HG03060 (cell line): ENCODE measurements around the gene GDPD4.
"Not testable (repeated sequence)": the region's sequence is repeated elsewhere in the genome, so short reads cannot be mapped to it uniquely, and the experiment has no call there.

Experiments
- ATAC-seq: cut with Tn5 transposase; IDR thresholded peaks from one replicate; pipeline ENCODE4 v1.9.1; 2021; ENCODE audit warnings: low read depth, moderate number of reproducible peaks; ENCODE audit not compliant: unreplicated experiment

Gene GDPD4

GRCh38 chr11:77300028-77300427, 1.5 kb downstream of the GDPD4 start:
- not testable (repeated sequence) for ATAC-seq

GRCh38 chr11:77299528-77299993, 1.9 kb downstream of the GDPD4 start:
- ATAC-seq = no peak

DNA sequence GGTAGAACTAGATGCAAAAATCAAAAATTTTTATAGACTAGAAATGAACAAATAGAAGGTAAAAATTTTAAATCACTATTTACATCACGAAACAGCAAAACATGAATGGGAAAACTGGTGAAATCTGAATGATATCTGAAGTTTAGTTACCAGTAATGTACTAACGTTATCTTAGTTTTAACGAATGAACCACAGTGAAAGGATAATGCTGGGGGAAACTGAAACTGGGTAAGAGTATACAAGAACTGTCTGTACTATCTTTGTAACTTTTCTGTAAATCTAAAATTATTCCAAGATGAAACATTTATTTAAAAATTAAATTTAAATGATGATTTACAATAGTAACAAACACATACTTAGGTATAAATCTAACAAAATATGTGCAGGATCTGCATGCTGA, 7.4 kb downstream of the GDPD4 start:
- no peak for ATAC-seq

DNA sequence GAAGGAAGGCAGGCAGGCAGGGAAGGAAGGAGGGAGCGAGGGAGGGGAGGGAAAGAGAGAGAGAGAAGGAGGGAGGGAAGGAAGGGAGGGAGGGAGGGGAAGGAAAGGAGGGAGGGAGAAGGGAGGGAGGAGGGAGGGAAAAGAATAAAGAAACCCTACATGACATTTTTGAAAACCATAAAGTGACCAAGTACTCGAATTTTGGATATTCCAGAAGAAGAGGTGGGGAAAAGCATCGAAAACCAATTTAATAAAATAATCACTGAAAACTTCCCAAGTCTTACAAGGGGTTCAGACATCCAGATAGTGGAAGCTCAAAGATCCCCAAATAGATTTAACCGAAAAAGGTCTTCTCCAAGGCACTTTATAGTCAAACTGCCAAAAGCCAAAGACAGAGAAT, 11.7 kb downstream of the GDPD4 start:
- ATAC-seq = no peak

DNA sequence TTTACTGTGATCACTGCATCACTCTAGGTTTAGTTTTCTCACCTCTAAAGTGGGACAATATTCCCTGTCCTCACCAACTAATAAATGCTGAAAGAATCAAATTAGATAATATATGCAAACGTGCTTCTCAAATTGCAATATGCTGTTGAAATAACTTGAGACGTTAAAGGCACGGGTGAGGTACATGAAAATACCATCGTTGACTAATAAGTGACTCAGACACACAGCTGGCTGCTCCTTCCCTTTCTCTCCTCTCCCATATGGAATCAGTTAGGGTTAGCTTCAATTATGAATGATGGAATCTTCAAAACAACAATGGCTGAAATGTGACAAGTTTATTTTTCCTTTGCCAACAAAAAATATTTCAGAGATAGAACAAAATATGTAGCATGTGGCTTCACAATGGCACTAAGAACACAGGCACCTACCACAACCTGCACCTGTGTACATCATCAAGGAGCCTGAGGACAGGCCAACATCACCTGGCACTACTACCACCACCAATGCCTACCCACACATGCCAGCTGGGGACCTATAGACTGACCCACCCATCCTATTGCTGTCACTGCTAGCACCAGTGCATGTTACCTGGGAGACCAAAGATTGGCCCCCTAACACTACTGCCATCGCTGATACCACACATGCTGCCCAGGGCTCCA, 13.7 kb downstream of the GDPD4 start:
- ATAC-seq = no peak

DNA sequence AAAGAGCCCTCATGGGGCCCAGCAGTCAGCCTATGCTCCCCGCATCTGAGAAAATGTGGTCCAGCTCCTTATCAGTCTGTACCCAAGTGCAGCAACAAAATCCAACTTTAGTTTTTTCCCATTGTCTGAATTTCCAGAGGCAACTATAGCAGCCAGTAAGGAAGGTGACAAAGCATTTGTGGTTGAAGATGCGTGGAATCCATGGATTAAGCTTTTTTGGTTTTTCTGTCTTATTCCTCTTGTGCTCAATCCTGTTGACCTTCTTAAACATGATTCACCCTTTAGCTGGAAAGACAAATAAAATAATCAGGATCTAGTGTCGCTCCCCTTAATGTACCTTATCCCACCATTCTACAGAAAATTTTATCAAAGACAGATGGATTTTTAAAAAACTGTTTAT, 14.3 kb downstream of the GDPD4 start:
- ATAC-seq = no peak

DNA sequence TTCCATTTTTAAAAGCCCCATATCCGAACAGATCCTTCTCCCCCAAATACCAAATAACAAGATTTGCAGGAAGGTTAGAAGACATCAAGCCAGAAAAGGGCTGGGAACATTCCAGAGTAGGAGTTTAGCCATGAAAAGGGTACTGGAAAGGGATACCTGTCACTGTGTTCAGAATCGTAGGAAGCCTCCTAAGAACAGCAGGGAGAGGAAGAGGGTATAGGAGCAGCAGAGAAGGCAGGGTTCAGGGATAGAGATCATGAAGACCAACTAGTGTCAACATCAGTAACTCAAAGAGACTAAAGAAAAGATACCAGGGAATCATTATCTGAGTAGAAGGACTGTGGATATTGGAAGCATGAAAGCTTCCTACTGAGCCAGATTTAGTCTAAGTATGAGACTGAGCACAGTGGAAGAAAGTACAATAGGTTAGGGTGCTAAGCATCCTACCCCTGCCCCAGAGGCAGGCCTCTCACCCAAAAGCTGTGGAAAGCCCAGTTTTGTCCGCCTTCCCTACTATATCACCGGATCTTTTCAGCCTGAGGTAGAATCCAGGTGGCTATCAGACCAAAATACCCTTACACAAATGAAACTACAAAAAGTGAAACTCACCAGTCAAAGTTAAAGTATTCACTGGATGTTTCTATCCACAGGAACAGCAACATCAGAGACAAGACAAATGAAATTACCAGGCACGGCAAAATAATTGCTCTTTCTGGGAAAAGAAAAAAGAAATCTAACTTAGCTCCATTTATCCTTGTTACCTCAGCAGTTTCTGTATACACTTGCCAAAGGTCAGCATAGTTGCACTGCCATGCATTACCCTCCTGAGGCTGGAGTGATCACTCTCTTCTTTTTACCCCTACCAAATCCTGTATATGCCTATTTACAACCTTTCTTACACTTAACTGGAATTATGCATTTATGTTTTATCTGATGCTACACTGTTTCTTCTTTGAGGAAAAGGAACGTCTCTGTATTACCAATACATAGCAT, 16.7 kb downstream of the GDPD4 start:
- ATAC-seq = no peak

DNA sequence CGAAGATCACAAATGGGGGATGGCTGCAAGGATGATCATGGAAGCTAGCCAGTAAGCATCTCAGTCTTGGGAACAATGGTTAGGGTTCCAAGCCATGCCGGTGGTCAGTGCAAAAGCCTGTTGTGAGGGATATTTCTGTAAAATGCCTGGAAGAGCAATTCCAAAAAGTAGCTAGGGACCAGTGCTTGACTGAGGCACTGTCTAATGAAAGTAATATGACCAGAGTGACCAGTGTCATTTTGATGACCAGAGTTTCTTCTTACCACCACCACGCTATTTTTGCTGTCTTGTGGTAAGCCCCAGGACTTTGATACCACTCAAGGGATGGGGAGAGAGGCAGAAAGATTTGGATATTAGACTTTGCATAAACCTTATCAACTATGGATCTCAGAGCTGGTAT, 18.4 kb downstream of the GDPD4 start:
- ATAC-seq = no peak

GRCh38 chr11:77278595-77279506, 22.6 kb downstream of the GDPD4 start:
- ATAC-seq = no peak

DNA sequence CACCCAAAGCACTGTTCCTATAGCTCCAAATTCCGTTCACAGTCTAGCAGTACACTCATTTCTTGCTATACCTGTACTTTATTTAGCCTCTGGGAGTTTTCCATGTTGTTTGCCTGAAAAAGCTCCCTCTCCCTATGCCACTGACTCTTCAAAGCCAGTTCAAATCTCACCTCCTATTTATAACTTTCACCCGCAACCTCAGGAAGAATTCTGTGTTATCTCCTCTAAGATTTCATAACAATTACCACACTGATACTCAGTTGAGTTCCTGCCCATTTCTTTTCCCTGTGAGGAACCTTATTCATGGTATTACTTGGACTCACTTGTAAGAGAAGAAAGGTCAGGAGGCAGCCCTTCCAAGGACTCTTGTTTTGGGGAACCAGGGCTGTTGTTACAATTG, 25.2 kb downstream of the GDPD4 start:
- no peak for ATAC-seq

- no peak for ATAC-seq
Measured at GRCh38 chr11:77270921-77271320, 30.6 kb downstream of the GDPD4 start.

- no peak for ATAC-seq
Measured at GRCh38 chr11:77269484-77270123, 31.9 kb downstream of the GDPD4 start.

DNA sequence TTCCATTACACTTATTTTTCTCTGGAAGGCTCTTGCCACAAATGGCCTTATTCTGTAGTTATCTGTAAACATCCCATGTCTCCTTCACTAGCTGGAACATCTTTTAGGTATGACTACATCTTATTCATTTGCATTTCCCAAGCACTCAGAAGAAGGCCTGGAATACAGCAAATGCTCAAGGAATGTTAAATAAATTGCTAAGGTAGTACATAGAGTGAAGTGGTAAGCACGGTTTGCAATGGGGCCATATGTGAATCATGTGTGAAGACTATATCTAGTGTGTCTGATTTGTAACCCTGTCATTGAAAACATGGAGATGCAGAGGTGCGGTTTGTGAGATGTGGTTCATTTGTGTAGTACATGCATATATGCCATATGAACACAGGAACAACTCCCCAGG, 33.5 kb downstream of the GDPD4 start:
- no peak for ATAC-seq

DNA sequence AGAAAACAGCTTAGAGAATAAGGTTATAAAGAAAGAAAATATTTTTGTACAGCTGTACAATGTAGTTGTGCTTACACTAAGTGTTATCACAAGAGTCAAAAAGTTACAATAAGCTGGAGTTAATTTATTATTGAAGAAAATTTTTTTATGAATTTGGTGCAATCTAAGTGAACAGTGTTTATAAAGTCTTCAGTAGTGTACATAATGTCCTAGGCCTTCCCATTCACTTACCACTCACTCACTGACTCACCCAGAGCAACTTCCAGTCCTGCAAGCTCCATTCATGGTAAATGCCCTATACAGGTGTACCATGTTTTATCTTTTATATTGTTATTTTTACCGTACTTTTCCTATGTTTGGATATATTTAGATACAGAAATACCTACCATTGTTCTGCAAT, 34.7 kb downstream of the GDPD4 start:
- ATAC-seq = no peak

DNA sequence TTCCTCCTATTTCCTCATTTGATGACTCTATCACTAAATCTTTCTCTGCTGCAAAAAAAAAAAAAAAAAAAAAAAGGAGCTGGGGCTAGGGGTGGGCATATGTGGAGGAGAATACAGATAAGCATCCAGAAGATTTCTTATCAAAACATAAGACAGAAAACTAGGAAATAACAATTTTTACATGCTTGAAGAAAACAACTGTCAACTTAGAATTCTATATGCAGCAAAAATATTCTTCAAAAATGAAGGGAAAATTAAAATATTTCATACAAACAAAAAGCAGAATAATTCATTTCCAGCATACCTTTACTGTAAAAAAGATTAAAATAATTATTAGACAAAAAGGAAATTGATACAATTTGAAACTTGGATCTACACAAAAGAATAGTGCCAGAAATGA, 38.7 kb downstream of the GDPD4 start:
- ATAC-seq = no peak

DNA sequence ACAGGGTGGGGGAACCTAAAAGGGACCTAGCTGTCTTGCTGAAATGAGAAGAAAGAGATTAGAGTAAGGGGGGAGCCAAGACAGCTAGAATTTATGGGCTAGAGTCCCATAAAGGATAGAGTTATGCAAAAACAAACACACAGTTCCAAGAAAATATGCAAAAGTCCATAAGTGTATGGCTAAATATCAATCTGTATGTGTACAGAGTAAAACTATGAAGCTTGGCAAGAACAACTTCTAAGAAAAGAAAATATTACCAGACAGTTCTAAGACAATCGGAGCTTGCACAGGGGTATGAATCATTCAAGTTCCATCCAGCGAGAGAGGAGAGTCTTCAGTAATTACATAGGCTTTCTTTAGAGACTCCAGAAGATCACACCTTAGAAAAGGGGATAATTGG, 41.8 kb downstream of the GDPD4 start:
- ATAC-seq = no peak

GRCh38 chr11:77253690-77254089, 47.8 kb downstream of the GDPD4 start:
- ATAC-seq = no peak

DNA sequence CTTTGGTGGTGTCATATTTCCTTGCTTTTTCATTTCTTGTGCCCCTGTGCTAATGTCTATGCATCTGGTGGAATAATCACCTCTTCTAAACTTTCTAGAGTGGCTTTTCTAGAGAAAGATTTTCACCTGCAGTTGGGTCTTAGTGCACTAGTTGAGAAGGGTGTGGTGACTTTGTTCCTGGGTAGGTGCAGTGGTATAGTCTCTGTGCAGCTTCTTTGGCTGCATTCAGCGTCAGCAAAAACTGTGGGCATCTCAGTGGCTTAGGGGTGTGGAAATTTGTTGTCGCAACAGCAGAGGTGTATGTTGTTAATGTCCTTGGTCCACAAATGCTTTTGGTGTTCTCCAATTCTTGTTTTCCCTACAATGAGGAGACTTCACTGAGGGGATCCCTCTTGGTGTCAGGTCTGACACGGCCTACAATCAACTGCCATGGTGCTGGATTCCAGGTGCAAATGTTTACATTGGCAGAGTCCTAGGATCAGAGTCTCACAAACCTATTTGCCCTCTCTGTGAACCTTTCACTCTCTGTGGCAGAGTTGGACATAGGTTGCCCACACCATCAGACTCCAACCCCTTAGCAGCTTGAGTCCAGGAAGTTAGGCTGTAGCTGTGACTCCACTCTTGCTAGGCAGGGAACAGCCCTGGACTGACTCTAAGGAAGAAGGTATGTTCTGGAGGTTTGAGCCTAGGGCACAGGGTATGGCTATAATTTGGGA, 48.8 kb downstream of the GDPD4 start:
- ATAC-seq = no peak

GRCh38 chr11:77250881-77251640, 50.4 kb downstream of the GDPD4 start:
- no peak for ATAC-seq
